Measurements from ENCODE around the gene CCDC68. TPM values are rescaled to one million over a fixed set of nuclear protein-coding genes. Genes with fewer than 3 reads are reported as not detected.

The CCDC68 gene
- total and polyA plus RNA-seq, 2 of the 8 experiments (the other 6 are each of a cell fraction or from before 2014, with no cell fraction given): 0.06 to 0.80 TPM

GRCh38 chr18:54919412-54919811 lies 39.8 kb downstream of the CCDC68 start:
- H2AFZ ChIP-seq (ENCODE audit: low read length): no peak overlapping the region
- no peak overlapping the region for H2BK5ac ChIP-seq (ENCODE audit: low read depth, low read length)
- H3K14ac ChIP-seq (ENCODE audit: insufficient read length): no peak overlapping the region
- no peaks in the 10 kb centered on the region for H3K9me3 ChIP-seq (ENCODE audit: insufficient read depth in 2 of 2, low read depth in 1 of 2, low read length in 1 of 2)
- no peak overlapping the region for H3K4me2 ChIP-seq (ENCODE audit: insufficient read depth in 1 of 2, low read depth in 2 of 2, low read length in 2 of 2)
- H3K56ac ChIP-seq (replicated peaks; ENCODE audit: insufficient read length, low read depth, low read length): no peak overlapping the region
- TF ChIP-seq, protein P1, sequence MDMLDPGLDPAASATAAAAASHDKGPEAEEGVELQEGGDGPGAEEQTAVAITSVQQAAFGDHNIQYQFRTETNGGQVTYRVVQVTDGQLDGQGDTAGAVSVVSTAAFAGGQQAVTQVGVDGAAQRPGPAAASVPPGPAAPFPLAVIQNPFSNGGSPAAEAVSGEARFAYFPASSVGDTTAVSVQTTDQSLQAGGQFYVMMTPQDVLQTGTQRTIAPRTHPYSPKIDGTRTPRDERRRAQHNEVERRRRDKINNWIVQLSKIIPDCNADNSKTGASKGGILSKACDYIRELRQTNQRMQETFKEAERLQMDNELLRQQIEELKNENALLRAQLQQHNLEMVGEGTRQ (IDR thresholded peaks at IDR 0.05; ENCODE audit: low read length): no peak
- TF ChIP-seq BACH1 (IDR thresholded peaks at IDR 0.05; ENCODE audit: low read length) (no peak), JUN (IDR thresholded peaks at IDR 0.05; ENCODE audit: low read depth, low read length) (no peak), SRF (IDR thresholded peaks at IDR 0.05; ENCODE audit: low read depth, low read length) (no peak), TAF7 (optimal IDR thresholded peaks at IDR 0.05; ENCODE audit: borderline replicate concordance, low read depth, low read length) (no peak), KDM4A (IDR thresholded peaks at IDR 0.05; ENCODE audit: low read depth, low read length, severe bottlenecking) (no peak), JUND (IDR thresholded peaks at IDR 0.05; ENCODE audit: low read length) (no peak)
- CTCF ChIA-PET (ENCODE audit: partially characterized antibody): interaction anchor here (0.7 to 1.2 kb wide), 3 partner anchors 11 to 67 kb away, joined by 3 to 4 read pairs (median 3); no protein-coding TSS in a partner anchor
- no peaks in the 10 kb centered on the region for H4K20me1 ChIP-seq (replicated peaks in 1 of 2; ENCODE audit: control insufficient read depth in 1 of 2, insufficient read depth in 2 of 2, low read length in 2 of 2)
- H3K36me3 ChIP-seq (ENCODE audit: control insufficient read depth in 2 of 4, insufficient read depth in 4 of 4, low read length in 3 of 4): no peaks in the 10 kb centered on the region
- H2BK15ac ChIP-seq (ENCODE audit: low read length): no peak overlapping the region
- no peak overlapping the region for H3K23ac ChIP-seq (ENCODE audit: insufficient read length)
- no peaks in the 10 kb centered on the region for H3K27me3 ChIP-seq (replicated peaks in 1 of 4; ENCODE audit: control insufficient read depth in 3 of 4, extremely low read depth in 1 of 4, insufficient read depth in 3 of 4, low read length in 3 of 4)
- H2BK120ac ChIP-seq (replicated peaks; ENCODE audit: low read depth, low read length): no peak overlapping the region
- H2BK20ac ChIP-seq (ENCODE audit: low read length): no peak overlapping the region
- no peaks in the 10 kb centered on the region for H3K79me2 ChIP-seq (ENCODE audit: control insufficient read depth in 1 of 2, insufficient read depth in 2 of 2, low read length in 2 of 2)
- POLR2A ChIA-PET (ENCODE audit: partially characterized antibody): no interaction called here
- no peak overlapping the region for H4K8ac ChIP-seq (ENCODE audit: extremely low read depth, insufficient read depth, low read length)
- H3K4ac ChIP-seq (replicated peaks; ENCODE audit: insufficient read length, low read depth, low read length): no peak overlapping the region
- no peak overlapping the region for H3K9ac ChIP-seq (replicated peaks in 1 of 4; ENCODE audit: extremely low read depth in 1 of 4, low read depth in 3 of 4, low read length in 3 of 4)
- no peak overlapping the region for H3K18ac ChIP-seq (ENCODE audit: extremely low read depth, low read length)
- H3K4me1 ChIP-seq (replicated peaks in 1 of 4; ENCODE audit: control insufficient read depth in 3 of 4, insufficient read depth in 4 of 4, low read length in 3 of 4): no peaks in the 10 kb centered on the region
- FAIRE-seq (no peak), DNase-seq (ENCODE audit: low read depth in 1 of 2, low spot score in 2 of 2) (no peak)
- H4K5ac ChIP-seq (ENCODE audit: insufficient read length, low read depth, low read length): no peak overlapping the region
- no peak overlapping the region for H2AK5ac ChIP-seq (ENCODE audit: low read depth, low read length)
- H2BK12ac ChIP-seq (ENCODE audit: low read depth, low read length): no peak overlapping the region
- H3K79me1 ChIP-seq (ENCODE audit: low read depth, low read length): no peaks in the 10 kb centered on the region
- no peaks in the 10 kb centered on the region for H3K23me2 ChIP-seq (ENCODE audit: low read depth, low read length)
- no peak overlapping the region for H3K27ac ChIP-seq (ENCODE audit: low read depth, low read length)
- 90% methylated on average over 6 of the region's 6 CpGs; no CpG with 5 or more reads in 1 of the 2 experiments for WGBS, 2 experiments (ENCODE audit: extremely low coverage in 1 of 2, insufficient coverage in 1 of 2, insufficient read length in 1 of 2, insufficient replicate concordance in 2 of 2, low coverage in 1 of 2, low lambda C conversion rate in 2 of 2, missing lambda C conversion rate in 1 of 2)
- H3K4me3 ChIP-seq (ENCODE audit: extremely low read depth in 1 of 4, insufficient read depth in 2 of 4, low read depth in 3 of 4, low read length in 4 of 4): no peak overlapping the region
- H4K91ac ChIP-seq (replicated peaks; ENCODE audit: insufficient read length, low read length): no peak overlapping the region

All from H1 (cell line).